Endometrium (tissue), 2 donors: ENCODE measurements around the gene ADAMTS14.

Experiments
- FAIRE-seq: peaks from 2 replicates; lab custom pipeline; 2012; peaks lifted over from hg19 to GRCh38; lab: Jason Lieb, UNC
- donor health status: control.
- donor health status: control.

ADAMTS14 gene

DNA sequence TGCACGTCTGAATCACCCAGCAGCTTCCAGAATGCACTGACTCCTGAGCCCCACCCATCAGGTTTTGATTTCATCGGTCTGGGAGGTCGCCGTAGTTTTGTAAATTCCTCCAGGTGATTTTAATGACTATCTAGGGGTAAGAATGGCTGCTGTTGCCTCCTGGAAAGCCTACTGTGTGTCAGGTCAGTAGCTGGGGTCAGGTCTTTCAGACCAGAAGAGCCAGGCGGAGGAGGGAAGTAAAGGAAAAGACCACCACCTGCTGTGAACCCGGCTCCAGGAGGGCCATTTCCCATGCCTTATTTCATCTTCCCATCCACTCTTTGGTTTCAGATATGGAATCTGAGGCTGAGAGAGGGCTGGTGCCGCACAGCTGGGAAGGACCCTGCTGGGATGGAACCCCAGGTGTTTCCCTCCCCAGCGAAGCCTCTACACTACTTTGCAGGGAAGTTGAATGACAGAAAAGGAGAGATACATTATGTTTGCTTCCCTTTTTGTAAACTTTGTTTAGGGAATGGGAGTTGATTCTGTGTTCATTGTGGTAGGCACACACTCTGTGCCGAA lies 19.8 kb downstream of the ADAMTS14 start:
- no peak for FAIRE-seq

DNA sequence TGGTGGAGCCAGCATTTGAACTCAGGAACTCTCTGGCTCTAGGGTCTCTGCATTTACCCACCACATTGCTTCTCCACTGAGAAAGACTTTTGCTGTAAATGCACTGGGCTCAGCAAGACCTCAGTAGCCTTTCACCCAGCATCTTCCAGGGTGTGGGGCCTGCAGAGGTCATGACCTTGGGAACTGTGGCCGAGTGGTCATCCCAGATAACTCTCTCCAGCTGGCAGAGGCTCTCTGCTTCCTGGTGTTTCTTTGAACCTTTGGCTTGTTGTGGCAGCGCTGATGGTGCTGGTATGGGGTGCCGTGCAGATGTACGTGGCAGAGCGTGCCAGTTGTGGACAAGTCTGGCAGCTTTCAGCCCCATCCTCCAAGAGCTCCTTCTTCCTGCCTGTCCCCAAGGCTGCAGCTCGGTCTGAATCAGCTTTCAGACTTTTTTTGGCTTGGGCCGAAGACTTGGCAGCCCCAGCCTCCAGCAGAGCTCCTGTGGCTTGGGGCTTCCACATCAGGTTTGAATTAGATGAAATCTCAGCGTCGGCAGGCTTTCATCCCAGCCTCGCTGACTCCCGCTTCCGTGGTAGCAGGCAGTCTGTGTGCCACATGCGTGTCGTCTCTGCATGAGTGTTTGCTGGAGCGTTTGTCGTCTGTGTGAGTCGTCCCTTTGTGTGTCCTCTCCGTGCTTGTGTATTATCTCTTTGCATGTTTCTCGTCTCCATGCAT lies 21.5 kb downstream of the ADAMTS14 start:
- peak; percentile 33 for FAIRE-seq

DNA sequence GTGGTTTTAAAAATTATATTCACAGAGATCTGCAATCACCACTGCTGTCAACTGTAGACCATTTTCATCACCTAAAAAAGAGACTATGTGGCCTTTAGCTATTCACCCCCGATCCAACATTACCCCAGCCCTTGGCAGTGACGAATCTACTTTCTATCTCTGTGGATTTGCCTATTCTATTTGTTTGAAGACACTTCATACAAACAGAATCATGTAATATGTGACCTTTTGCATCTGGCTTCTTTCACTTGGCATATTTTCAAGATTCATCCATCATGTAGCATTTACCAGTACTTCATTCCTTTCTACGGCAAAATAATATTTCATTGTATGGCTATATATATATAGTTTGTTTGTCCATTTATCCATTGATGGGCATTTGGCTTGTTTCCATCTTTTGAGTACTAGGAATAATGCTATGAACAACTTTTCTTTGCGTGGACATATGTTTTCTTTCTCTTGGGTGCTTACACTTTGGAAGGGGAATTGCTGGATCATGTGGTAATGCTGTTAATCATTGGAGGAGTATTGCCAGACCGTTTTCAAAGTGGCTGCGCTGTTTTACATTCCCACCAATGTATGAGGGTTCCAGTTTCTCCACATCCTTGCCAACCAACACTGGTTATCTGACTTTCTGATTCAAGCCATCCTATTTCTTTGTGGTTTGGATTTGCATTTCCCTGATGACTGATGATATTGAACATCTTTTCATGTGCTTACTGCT lies 22.3 kb downstream of the ADAMTS14 start:
- FAIRE-seq: peak; percentile 15

DNA sequence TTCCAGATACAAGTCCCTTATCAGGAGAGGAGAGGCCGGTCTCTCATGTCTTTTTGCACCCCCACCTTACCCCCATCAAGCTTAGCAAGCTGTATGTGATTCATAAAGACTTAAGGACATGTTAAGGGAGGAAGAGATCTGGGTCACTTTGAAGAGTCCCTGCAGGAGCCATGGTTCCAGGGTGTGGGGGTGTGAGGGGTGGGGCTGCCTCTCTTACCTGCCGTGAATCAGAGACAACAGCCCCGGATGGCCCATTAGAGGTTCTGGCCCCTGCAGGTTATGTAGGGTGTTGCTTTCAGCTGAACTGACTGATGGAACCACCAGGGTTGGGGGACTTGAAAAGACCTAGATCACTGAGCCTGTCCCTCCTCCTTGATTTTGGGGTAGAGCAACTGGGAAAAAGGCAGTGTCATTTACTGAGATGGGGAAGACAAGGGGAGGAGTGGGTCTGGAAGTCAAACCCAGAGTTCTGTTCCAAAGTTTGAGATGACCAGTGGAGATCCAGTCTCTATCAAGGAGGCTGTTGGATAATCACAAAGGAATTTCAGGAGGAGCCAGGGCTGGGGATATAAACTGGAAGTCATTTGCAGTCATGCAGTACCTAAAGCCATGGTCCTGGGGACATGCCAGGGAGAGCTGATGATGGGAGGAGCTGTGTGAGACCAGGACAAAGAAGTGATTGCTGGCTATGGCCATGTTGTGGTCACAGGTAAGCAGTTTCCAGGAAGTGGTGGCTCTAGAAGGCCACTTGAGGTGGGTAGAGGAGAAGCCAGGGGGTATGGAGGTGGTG lies 23.1 kb downstream of the ADAMTS14 start:
- FAIRE-seq: no peak

DNA sequence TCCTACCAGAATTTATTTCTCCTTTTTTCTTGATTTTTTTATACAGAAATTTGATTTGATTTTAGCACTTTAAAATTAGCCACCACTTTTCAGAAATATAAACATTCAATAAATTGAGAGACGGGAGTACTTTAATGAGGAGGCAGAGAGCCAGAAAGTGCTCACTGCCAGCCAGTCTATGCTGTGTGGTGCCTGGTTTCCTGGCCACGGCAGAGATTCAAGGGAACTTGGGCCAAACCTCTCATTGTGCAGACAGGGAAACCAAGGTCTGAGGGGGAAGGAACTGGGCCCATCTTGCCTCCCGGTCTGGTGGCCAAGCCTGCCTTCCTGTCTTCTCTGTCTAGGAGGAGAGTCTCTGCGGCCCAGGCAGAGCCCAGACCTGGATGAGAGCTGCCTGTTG lies 25.9 kb downstream of the ADAMTS14 start:
- FAIRE-seq: no peak

DNA sequence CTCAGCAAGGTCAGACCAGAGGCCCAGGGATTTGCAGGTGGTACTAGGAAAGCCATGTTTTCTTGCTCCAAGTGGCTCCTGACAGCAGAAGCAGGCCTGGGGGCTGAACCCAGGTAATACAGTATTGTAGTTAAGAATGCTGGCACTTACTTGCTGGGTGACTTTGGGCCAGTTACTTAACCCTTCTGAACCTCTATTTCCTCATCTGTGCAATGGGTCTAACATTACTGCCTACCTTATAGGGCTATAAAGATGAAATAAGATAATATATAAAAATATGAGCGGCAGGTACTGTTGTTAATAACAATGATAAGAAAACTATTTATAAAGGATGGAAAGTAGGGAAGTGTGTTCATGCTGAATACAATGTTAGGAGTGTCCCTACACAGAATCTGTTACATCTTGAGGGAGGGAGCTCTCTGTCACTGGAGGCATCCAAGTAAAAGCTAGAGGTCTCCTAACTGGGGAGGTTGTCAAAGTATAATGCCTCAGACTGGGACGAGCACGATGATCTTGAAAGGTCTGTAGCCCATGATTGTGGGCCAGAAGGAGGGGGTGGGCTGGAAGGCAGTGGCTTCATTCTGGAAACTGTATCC lies 26.9 kb downstream of the ADAMTS14 start:
- no peak for FAIRE-seq

DNA sequence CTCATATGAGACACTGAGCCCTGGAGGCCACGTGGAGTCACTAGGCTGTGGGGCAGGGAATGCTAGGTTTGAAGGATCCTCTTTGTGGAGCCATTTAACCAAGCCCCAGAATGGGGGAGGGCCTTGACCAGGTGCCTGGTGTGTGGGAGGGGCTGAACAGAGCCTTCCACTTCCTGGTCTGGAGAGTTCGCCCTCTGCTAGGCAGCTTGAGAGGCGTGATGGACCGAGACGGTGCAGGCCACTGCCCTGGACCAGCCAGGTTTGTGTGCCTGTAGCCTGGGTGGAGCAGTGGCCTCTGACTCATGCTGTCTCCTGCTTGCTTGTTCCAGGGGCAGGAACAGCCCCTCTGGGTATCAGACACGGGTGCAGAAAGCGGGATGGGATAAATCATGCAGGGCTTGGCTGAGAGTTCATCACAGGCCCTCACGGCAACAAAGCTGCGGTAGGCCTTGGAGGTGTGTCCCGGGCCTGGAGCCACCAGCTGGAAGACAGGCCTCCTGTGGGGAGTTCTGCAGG lies 27.4 kb downstream of the ADAMTS14 start:
- no peak for FAIRE-seq

DNA sequence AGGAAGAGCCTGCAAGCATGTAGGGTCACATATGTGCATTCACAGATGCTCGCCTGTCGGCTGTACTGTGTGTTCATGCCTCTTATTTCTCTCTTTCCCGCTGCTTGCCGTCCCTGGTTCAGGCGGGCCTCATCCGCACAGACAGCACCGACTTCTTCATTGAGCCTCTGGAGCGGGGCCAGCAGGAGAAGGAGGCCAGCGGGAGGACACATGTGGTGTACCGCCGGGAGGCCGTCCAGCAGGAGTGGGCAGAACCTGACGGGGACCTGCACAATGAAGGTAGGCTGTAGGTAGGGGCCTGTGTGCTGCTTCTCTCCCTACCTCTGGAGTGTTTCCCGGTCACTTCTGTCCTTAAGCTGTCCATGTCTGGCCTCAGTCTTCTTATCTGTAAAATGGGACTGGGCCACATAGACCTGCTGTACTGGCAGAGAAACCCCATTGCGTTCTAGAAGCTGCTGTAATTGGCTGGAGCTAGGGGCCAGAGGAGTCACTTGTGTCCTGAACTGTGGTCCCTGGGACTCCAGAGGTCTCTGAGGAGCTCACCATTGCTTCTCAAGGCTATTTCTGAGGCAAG lies 30.0 kb downstream of the ADAMTS14 start:
- FAIRE-seq: no peak

DNA sequence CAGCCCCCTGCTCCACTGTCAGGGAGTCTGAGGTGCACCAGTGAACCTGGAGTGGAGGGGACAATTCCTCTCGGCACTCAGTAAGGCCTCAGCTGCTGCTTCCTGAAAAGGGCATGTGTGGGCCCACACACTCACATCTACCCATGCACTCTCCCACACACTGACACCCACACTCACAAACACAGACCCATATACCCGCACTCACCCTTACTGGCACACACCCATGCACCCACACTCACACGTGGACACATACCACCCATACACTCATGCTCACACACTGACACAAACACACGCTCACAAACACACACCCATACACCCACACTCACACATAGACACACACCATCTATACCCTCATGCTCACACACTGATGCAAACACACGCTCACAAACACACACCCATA lies 31.9 kb downstream of the ADAMTS14 start:
- FAIRE-seq: no peak

DNA sequence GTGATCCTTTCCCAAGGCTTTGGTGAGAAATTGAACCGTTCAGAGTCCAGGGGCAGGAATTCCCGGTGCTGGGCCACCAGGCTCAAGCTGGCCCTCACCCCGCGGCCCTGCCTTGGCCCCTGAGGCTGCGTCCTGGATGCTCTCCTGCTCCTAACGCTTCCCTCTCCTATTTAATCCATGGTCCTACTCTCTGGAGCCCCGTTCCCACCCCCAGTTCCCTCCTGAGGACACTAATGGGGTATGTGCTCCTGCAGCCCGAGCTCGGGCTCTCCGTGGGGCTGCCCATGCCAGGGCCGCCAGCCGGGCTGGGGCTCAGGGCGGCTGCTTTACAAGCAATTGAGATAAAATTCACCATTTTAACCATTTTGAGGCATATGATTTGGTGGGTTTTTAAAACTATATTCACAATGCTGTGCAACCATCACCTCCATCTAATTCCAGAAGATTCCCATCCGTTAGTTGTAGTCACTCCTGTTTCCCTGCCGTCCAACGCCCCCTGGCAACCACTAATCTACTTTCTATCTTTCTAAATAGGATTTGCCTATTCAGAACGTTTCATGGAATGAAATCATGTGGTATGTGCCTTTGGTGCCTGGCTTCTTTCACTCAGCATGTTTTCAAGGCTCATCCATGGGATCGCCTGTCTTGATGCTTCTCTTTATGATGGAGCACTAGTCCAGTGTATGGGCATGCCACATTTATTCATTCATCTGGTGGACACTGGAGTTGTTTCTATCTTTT lies 33.0 kb downstream of the ADAMTS14 start:
- FAIRE-seq: no peak

DNA sequence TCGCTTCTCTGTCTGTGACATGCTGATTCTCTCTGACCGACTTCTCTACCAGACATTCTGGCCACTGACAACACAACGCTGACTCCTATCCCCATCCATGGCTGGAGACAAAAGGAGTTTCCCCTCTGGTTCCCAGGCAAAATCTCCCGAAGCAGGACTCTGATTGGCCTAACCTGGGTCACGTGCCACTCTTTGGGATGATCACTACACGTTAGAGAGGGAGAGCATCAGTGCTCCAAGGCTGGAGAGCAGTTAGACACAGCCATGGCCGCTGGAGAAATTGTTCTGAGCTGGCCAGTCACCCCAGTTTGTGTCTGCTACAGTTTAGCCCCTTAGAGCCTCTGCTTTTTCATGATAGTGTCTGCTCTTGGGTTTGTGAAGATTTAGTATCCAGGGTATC lies 38.9 kb downstream of the ADAMTS14 start:
- FAIRE-seq: no peak

DNA sequence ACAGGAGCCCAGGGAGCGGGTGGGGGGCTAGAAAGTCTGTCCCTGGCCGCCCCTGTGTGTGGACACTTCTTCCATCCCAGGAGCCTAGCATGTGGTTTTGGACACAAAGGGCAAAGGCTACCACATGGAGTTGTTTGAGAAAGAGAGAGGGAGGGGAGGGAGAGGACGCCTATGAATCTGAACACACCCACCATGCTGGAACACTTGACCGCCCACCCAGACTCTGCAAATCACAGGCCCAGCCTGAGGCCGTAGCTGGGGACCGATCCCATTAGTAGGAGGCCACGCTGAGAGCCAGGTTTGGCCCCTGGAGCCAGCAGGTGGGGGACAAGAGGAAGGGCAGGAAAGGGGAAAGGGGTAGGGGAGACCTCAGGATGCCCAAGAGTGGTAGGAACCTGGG lies 39.6 kb downstream of the ADAMTS14 start:
- FAIRE-seq: no peak

DNA sequence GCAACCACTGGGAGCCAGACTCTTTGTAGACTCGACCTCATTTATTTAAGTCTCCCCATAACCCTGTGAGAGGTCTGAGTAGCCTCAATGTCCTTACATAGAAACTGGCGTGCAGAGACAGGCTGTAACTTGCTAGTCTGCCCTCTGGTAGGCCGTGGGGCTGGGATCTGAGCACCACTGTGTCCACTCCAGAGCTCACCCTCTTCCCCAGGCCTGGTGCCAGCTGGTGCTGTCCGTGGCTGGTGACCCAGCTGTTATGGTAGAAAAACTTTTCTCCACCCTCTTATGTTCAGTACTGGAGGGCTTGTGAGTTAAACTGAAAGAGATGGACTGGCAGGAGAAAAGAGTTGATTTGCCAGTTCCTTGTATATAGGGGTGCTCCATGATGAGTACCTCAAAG lies 41.9 kb downstream of the ADAMTS14 start:
- no peak for FAIRE-seq

DNA sequence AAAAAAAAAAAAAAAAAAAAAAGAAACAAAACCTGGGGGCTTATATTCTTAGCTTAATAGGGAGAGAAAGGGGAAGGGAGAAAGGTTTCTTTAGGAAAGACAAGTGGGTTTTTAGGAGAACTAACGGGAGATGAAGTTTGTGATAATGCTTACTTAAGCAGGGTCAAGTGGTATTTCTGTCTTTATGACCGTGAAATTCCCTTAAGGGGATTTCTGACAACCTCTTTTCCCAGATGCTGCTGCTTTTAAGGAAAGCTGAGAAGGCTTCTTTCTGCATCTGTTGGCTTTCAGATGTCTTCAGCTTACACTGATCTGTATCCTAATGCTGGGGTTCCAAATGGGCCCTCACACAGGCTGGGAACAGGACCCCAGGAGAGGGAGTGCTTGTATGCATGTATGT lies 42.6 kb downstream of the ADAMTS14 start:
- FAIRE-seq: no peak

DNA sequence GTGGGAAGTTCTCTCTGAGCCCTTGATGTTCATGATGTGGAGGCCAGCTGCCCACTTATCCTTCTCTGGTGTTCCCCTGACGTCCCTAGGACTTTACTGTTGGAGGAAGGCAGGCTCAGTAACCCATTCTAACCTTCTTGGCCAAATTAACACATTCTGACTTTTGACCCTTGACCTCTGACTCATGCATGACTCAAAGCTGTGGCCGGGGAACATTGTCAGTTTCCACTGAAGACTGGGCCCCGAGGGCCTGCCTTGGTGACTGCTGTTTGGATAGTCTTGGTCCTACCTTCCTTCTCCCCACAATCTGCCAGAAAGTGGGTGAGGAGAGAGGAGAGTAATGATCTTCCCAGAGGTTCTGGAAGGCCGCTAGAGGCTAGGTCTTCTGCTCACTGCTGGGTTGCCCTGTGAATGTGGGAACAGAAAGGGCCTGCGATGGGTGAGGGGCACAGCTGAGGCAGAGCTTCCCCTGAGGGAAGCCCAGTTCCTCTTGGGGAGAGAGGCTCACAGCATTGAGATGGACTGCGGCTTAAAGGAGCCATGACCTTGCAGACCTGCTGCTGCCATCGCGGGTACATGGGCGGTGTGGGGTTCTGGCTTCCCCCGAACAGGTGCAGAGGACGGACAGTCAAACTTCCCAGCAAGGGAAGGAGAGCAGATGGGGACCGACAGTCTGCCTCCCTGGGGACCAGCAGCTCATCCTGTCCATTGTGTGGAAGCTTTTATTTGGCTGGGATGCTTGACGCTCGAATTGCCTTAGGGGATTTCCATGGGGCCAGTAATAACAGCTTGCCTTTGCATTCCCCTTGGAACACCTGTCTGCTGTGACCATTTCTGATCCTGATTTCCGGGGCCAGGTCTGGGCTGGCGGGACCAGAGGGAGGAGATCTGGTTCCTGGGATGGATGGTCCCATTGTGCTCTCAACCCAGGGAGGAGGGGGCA lies 43.8 kb downstream of the ADAMTS14 start:
- no peak for FAIRE-seq

DNA sequence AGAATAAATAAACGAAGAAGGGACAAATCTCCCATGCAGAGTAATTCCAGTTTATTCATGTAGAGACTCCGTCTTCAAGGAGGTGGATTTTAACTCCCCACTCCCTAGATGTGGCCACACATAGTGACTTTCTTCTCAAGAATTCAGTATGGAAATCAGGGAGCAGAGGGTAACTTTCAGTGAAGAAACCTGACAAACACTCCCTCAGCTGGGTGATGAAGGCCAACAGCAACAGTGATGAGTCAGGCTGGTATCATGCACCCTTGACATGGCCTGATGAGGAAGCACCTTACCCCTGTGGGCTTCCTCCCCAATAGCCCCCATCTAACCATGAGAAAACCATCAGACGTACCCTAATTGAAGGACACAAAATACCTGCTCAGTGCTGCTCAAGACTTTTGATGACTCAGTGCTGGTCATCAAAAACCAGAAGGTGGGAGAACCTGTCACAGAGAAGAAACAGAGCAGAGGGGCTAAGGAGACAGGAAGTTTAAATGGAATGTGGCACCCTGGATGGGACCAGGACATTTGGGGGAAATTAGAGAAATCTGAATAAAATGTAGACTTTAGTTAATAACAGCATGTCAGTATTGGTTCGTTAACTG lies 50.6 kb downstream of the ADAMTS14 start:
- no peak for FAIRE-seq

DNA sequence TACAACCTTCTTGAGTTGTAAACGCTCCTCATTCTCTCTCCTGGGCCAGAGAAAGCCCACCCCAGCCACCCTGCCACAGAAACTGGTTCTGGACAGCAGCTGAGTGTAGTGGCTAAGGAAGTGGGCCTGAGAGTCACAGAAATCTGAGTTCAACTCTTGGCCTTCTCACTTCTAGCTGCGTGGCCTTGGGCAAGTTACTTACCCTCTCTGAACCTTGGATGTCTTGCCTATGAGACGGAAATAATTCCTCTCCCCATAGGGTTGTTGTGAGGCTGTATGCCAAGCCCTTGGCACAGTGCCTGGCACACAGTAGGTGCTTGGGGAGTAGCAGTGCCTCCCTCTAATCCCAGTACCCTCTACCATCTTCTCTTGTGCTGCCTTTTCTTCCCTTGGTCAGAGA lies 51.5 kb downstream of the ADAMTS14 start:
- no peak for FAIRE-seq

DNA sequence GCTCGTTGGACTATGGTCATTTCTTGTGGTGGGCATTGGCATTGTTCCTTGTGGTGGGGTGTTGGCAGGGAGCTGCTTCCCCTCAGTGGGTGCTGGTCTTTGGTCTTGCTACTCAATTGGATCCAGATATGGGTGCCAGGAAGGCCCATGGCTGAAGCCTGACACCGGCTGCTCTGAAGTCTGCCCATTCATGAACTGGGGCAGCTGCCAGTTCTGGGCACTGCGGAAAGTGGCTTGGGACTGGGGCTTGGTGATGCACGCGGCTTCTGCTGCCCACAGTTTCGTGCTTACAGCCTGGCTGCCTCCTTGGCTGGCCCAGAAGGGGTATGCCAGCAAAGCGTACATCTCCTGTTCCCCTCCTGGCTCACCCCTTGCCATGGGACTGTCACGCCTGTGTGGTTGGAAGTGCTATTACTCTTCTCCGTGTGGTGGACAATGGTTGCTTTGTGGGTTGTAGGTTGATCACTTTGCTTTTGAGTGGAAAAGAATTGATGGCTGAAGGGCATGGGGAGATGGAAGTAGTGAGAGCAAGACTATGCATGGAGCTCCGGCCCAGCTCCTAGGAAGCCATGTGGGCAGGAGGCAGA lies 54.7 kb downstream of the ADAMTS14 start:
- FAIRE-seq: no peak

DNA sequence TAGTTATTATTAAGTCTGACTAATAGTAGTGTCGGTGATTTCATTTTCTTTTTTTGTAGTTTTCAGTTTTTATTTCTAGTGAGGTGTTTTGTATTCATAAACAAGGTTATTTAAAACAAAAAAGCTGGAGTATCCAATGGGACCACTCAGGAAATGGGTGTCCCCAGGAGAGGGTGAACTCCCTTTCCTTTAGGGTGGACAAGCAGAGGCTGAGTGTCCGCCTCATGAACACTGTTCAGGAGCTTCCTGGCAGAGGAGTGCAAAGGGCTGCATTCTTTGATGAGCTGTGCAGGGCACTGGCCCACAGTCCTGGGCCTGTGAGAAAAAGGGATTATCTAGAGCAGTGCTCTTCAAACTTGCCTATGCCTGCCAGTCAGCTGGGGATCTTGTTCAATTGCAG lies 56.0 kb downstream of the ADAMTS14 start:
- no peak for FAIRE-seq
